ENCODE measurements around the gene MARVELD1. TPM values are rescaled to one million over a fixed set of nuclear protein-coding genes. Genes with fewer than 3 reads are reported as not detected.

Gene MARVELD1
- total RNA-seq, 1 donor from 2014 or later, result 12.2 TPM

- peaks cover 7% of the 10 kb centered on the region for H3K27me3 Mint-ChIP-seq (ENCODE audit: unreplicated experiment)
- no peaks in the 10 kb centered on the region for H3K36me3 Mint-ChIP-seq (ENCODE audit: unreplicated experiment)
- DNase-seq, result no peak
- no peak overlapping the region for H3K27ac Mint-ChIP-seq (ENCODE audit: unreplicated experiment)
- peaks cover 2% of the 10 kb centered on the region for H3K9me3 Mint-ChIP-seq (ENCODE audit: unreplicated experiment)
- no peak overlapping the region for H3K4me3 Mint-ChIP-seq (ENCODE audit: unreplicated experiment)
- H3K4me1 Mint-ChIP-seq (ENCODE audit: low read depth, unreplicated experiment), result no peaks in the 10 kb centered on the region
- TF ChIP-seq, protein P1, sequence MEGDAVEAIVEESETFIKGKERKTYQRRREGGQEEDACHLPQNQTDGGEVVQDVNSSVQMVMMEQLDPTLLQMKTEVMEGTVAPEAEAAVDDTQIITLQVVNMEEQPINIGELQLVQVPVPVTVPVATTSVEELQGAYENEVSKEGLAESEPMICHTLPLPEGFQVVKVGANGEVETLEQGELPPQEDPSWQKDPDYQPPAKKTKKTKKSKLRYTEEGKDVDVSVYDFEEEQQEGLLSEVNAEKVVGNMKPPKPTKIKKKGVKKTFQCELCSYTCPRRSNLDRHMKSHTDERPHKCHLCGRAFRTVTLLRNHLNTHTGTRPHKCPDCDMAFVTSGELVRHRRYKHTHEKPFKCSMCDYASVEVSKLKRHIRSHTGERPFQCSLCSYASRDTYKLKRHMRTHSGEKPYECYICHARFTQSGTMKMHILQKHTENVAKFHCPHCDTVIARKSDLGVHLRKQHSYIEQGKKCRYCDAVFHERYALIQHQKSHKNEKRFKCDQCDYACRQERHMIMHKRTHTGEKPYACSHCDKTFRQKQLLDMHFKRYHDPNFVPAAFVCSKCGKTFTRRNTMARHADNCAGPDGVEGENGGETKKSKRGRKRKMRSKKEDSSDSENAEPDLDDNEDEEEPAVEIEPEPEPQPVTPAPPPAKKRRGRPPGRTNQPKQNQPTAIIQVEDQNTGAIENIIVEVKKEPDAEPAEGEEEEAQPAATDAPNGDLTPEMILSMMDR (IDR thresholded peaks at IDR 0.05; ENCODE audit: partially characterized antibody, unreplicated experiment), result no peak
Measured at GRCh38 chr10:97761331-97761865, 47.9 kb downstream of the MARVELD1 start.

GRCh38 chr10:97762056-97762455, 48.5 kb downstream of the MARVELD1 start:
- Mint-ChIP-seq H3K4me3 (ENCODE audit: unreplicated experiment) (no peak overlapping the region), H3K27me3 (ENCODE audit: unreplicated experiment) (peaks cover 6% of the 10 kb centered on the region)
- TF ChIP-seq, protein P1 (IDR thresholded peaks at IDR 0.05; ENCODE audit: partially characterized antibody, unreplicated experiment), result no peak

GRCh38 chr10:97762816-97763215, 49.3 kb downstream of the MARVELD1 start:
- peaks cover 7% of the 10 kb centered on the region for H3K27me3 Mint-ChIP-seq (ENCODE audit: unreplicated experiment)
- no peaks in the 10 kb centered on the region for H3K4me1 Mint-ChIP-seq (ENCODE audit: low read depth, unreplicated experiment)
- TF ChIP-seq, protein P1 (IDR thresholded peaks at IDR 0.05; ENCODE audit: partially characterized antibody, unreplicated experiment), result no peak
- no peak overlapping the region for H3K27ac Mint-ChIP-seq (ENCODE audit: unreplicated experiment)
- DNase-seq, result no peak
- H3K4me3 Mint-ChIP-seq (ENCODE audit: unreplicated experiment), result no peak overlapping the region
- no peaks in the 10 kb centered on the region for H3K36me3 Mint-ChIP-seq (ENCODE audit: unreplicated experiment)
- peaks cover 2% of the 10 kb centered on the region for H3K9me3 Mint-ChIP-seq (ENCODE audit: unreplicated experiment)

More at GRCh38 chr10:97762056-97762455, 48.5 kb downstream of the MARVELD1 start:
- H3K4me1 Mint-ChIP-seq (ENCODE audit: low read depth, unreplicated experiment), result no peaks in the 10 kb centered on the region
- no peaks in the 10 kb centered on the region for H3K36me3 Mint-ChIP-seq (ENCODE audit: unreplicated experiment)
- DNase-seq, result no peak
- H3K9me3 Mint-ChIP-seq (ENCODE audit: unreplicated experiment), result peaks cover 2% of the 10 kb centered on the region
- no peak overlapping the region for H3K27ac Mint-ChIP-seq (ENCODE audit: unreplicated experiment)

DNA sequence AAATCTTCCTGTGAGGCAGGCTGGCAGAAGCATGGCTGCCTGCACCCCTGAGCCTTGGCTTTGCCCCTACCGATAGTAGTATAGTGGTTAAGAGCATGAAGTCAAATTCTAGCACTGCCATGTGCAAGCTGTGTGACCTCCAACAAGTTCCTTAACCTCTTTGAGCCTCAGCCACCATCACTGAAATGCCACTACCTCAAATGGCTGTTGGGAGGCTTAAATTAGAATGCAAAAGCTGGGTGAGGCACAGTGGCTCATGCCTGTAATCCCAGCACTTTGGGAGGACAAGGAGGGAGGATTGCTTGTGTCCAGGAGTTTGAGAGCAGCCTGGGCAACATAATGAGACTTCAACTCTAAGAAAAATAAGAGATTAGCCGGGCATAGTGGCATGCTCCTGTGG, 49.9 kb downstream of the MARVELD1 start:
- no peak overlapping the region for H3K27ac Mint-ChIP-seq (ENCODE audit: unreplicated experiment)
- H3K4me3 Mint-ChIP-seq (ENCODE audit: unreplicated experiment), result no peak overlapping the region
- H3K4me1 Mint-ChIP-seq (ENCODE audit: low read depth, unreplicated experiment), result no peaks in the 10 kb centered on the region
- H3K9me3 Mint-ChIP-seq (ENCODE audit: unreplicated experiment), result peaks cover 2% of the 10 kb centered on the region
- H3K36me3 Mint-ChIP-seq (ENCODE audit: unreplicated experiment), result no peaks in the 10 kb centered on the region
- TF ChIP-seq, protein P1 (IDR thresholded peaks at IDR 0.05; ENCODE audit: partially characterized antibody, unreplicated experiment), result no peak
- DNase-seq, result no peak
- peaks cover 11% of the 10 kb centered on the region for H3K27me3 Mint-ChIP-seq (ENCODE audit: unreplicated experiment)

- Mint-ChIP-seq H3K27ac (ENCODE audit: unreplicated experiment) (no peak overlapping the region), H3K4me1 (ENCODE audit: low read depth, unreplicated experiment) (no peaks in the 10 kb centered on the region), H3K36me3 (ENCODE audit: unreplicated experiment) (no peaks in the 10 kb centered on the region), H3K9me3 (ENCODE audit: unreplicated experiment) (peaks cover 2% of the 10 kb centered on the region), H3K4me3 (ENCODE audit: unreplicated experiment) (no peak overlapping the region), H3K27me3 (ENCODE audit: unreplicated experiment) (peaks cover 11% of the 10 kb centered on the region)
- TF ChIP-seq, protein P1 (IDR thresholded peaks at IDR 0.05; ENCODE audit: partially characterized antibody, unreplicated experiment), result no peak
- DNase-seq, result no peak
Measured at GRCh38 chr10:97763947-97764346, 50.4 kb downstream of the MARVELD1 start.
